Right renal pelvis (tissue), 4 donors: ENCODE measurements around the gene BEGAIN. TPM values are rescaled to one million over a fixed set of nuclear protein-coding genes. Genes with fewer than 3 reads are reported as not detected.
A peak's percentile ranks its signal among the peaks of the same experiment; 100 is the strongest.

Source experiments
- DNase-seq, 4 donors: peaks; one replicate each; pipeline ENCODE4 v3.0.0-alpha.2; 2013; ENCODE audit warnings: low read depth in 4 of 4, low spot score in 3 of 4, missing footprints in 1 of 4
- polyA plus RNA-seq, 4 donors: library from polyadenylated mRNA; unstranded; fragments of 120-200 nt; gene quantifications; one replicate each; pipeline ENCODE4 v1.2.1, GENCODE V29; 2013; ENCODE audit not compliant: insufficient read length in 4 of 4

BEGAIN gene
- polyA plus RNA-seq, 4 donors: 1.5 to 3.0 (median 2.3) TPM

DNA sequence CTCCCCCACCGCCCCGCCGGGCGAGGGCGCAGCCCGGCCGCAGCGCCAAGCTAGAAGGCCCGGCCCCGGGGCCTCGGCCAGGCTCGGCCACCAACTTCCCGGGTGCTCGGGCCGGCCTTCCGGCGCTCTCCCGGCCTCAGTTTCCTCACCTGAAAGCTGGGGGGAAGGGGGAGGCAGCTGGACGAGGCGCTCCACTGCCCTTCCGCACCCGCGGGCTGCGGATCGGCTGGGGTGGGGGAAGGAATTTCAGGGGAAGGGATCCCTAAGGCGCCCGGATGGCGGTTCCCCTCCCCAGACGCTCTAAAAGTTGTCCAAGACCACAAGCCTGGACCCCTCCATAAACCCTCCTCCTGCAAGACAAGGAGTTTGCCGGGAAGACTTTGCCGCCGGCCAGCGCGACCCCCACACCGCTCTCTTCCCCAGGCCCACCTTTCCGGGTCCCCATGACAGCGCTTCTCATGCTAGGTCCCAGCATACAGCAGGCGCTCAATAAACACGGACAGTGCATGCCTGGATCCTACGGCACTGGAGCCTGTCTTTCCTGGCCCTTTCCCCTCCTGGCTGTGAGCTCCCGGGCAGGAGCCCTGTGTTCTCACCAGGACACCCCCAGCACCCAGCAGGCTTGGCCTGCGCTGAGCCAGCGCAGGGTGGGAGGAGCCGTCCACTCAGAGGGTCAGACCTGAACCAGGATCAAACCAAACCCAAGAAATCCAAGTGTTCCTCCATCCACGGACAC lies 18.1 kb downstream of the BEGAIN start:
- no peak for DNase-seq

- no peak for DNase-seq
These were observed 18.8 kb downstream of the BEGAIN start for GRCh38 chr14:100568164-100568997.

- no peak for DNase-seq
These were observed 19.4 kb downstream of the BEGAIN start for GRCh38 chr14:100567877-100568163.

DNA sequence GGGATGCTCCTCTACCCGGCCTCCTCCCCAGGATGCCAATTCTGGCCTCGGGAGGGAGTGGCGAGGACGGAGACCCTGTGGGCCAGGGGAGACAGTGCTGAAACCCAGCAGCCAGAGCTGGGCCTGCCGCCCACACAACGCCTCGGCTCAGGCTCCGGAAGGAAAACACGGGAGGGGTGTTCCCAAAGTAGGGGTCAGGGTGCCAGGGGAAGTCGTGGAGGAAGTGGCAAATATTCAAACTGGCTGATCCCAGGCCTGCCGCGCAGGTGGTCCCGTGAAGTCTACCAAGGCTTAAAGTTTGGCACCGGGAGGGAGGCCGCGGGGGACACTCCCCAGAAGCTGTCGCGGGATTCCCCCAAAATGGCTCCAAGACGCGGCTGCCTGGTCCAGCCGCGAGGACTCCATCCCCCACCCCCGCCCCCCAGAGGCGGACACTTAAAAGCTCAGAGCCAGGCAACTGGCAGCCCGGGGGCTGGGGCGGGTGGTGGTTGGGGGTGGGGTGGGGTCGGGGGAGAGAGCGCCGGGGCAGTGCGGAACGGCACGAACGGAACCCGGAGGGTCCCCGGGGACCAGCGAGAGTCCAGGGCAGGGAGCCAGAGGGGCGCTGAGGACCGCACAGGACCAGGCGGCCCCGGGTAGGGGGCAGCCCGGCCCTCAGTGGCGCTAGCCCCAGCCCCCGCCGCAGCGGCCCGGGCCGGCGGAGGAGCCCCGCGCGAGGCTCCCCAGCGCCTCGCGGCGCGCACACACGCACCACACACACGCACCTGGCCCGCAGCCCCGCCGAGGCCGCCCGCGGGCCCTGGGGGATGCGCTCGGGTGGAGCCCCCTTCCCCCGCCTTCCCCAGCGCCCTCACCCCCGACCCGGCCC lies 20.0 kb downstream of the BEGAIN start:
- DNase-seq: no peak

DNA sequence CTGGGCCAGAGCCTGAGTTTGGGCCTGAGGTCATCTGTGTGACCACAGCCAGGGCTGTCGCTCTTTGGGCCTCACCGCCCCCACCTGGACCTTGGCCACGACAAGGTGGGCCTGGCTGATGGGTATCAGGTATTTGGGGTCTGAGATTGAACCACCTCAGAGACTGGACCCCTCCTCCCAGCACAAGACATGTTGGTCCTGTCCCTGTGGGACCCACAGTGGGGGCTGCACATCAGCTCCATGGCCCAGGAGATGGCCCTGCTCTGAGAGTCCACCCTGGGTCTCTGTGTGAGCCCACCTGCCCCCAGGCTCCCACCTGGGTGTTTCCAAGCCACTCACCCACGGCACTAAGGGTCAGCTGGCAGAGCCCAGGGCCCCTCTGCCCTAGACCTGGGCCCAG lies 20.6 kb downstream of the BEGAIN start:
- no peak for DNase-seq

DNA sequence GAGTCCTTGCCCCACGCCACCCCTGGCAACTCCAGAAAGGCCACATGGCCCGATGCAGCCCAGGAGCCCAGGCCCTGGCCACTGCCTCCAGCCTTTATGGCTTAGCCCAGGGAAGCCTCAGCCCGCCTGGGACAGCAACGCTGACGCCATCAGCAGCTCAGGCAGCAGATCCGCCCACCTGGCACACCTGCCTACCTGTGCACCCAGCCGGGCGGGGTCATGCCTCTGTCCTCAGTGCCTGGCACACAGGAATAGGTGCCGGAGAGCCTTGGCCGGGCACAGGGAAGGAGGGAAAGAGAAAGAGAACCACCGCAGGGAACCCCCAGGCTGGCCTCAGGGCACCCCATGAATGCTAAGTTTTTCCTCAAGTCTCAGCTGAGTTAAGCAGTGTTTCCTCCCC lies 21.1 kb downstream of the BEGAIN start:
- DNase-seq: no peak

DNA sequence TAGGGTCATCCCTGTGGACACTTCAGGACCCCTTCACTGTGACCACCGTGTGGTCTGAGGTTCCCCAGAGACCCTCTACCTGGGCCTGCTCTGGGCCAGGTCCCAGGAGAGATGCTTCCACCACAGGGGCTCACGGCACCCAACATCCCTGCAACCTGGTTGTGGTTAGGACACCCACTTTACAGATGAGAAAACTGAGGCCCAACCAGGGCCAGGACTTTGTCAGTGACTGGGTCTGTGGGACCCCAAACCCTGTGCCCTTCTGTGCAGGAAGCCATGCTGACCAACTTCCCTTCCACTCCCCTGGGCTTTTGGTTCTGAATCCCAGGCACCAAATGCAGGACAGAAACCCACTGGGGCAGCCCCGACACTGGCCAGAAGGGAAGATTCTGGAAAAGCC lies 21.6 kb downstream of the BEGAIN start:
- DNase-seq: no peak

- no peak for DNase-seq
These were observed 22.7 kb downstream of the BEGAIN start for GRCh38 chr14:100564512-100564911.

- no peak for DNase-seq
These were observed 24.5 kb downstream of the BEGAIN start for GRCh38 chr14:100562751-100563150.

DNA sequence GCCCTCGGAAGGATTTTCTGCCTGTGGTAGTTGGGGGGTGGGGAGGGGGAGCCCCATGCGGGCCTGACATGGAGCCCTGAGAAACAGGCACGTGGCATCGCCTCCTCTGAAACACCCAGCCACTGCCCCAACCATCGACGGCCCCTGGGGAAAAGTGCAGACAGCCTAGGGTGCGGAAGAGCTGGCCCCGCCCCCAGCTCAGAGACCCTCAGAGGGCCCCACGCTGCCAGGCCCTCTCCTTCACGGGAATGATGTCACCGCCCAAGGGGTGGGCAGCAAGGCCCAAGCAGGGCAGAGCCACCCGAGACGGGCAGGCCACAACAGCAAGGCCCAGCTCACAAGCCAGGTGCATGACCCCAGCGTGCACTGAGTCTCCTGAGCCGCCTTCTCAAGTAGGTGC lies 26.2 kb downstream of the BEGAIN start:
- no peak for DNase-seq

DNA sequence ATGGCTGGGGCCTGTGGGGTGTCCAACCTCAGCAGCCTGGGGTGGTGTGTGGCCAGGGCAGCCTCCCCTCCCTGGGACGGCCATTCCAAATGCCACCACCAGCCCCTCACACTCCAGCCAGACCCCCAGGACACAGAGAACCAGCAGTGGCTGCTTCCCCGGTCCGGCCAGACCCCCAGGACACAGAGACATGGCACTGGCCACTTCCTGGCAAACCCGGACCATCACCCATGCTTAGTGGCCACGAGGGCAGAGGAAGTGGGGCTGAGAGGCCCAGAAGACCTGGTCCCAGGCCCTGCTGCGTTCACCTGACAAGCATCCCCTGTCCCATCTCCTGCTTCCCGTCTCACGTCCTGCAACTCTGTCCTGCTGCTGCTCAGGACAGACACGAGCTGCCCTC lies 26.7 kb downstream of the BEGAIN start:
- DNase-seq: no peak

GRCh38 chr14:100559455-100559854 lies 27.8 kb downstream of the BEGAIN start:
- DNase-seq: no peak

DNA sequence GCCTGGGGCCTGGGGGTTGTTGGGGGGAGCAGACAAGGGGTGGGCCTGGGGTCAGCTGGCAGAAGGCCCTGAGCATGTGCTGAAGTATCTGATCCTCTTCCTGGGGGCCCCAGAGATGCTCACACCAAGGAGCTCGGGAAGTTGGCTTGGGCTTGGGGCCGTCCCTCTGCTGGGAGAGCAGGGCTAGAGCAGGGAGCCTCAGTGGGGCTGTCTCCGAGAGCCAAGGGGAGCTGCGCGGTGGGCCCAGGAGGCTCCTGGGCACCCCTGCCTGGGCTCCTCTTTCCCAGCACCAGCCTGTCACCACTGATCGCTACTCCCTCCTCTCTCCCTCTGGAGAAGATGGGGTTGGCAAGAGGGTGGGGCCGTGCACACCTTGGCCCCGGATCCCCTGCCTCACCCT lies 28.3 kb downstream of the BEGAIN start:
- DNase-seq: no peak

GRCh38 chr14:100558226-100558625 lies 29.0 kb downstream of the BEGAIN start:
- no peak for DNase-seq

GRCh38 chr14:100557658-100558057 lies 29.6 kb downstream of the BEGAIN start:
- DNase-seq: no peak

- DNase-seq: no peak
These were observed 30.2 kb downstream of the BEGAIN start for GRCh38 chr14:100556936-100557505.

GRCh38 chr14:100556140-100556475 lies 31.1 kb downstream of the BEGAIN start:
- no peak for DNase-seq

- DNase-seq: no peak
These were observed 31.6 kb downstream of the BEGAIN start for GRCh38 chr14:100555436-100556139.

- no peak for DNase-seq
These were observed 32.4 kb downstream of the BEGAIN start for GRCh38 chr14:100554696-100555320.

DNA sequence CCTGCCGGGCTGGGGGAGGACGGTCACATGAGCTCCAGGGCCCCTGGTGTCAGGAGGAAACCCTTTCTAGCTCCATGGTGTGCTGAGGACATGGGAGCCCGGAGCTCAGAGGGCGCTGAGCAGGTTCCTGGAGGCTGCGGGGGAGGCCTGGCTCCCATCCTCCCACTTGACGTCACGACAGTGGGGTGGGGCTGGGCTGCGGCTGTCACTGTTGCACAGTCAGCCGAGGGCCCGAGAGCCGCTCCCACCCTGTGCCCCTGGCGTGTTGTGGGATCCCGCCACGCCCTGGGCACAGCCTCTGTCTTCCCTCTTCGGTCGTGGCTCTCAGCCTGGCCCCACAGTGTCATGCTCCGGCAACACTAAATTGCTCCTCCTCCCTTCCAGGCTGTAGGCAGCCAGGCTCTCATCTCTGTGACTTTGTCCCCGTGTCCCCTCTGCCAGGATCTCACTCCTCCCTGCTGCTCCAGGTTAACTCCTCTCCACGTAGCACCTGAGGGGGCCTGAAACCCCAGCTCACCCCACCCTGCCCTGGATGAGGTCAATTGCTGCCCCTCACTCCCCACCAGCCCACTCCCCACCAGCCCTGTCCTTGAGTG lies 33.0 kb downstream of the BEGAIN start:
- peak in 1 of 4 donors; percentile 23 for DNase-seq
